Right lobe of liver (tissue), 4 donors: Measurements from ENCODE around the gene MSANTD1.

Experiments used
- CTCF ChIP-seq, 4 donors: fragments of 200-600 bp in 3 of 4; fragments of 450-650 bp in 1 of 4; IDR thresholded peaks; one replicate each; pipeline versions ENCODE4 v1.5.1 to v1.8.0; 2016 to 2022; ENCODE audit warnings: antibody characterized with exemption in 4 of 4, mild to moderate bottlenecking in 2 of 4
- POLR2A ChIP-seq: fragments of 450-650 bp; IDR thresholded peaks from one replicate; pipeline ENCODE4 v1.6.1; 2017; ENCODE audit warnings: antibody characterized with exemption, mild to moderate bottlenecking
- donor health status: DM: no; HTN: no; CAD: no.
- donor health status: DM: no; HTN: no; CAD: no.
- donor health status: DM: no; HTN: yes; CAD: no.

GRCh38 chr4:3299976-3300671 lies 51.2 kb downstream of the MSANTD1 start:
- TF ChIP-seq CTCF (IDR thresholded peaks at IDR 0.05) (no peak), POLR2A (no peak)
